GM08714 (cell line): ENCODE results near the gene IL9.

Experiments
- H3K4me3 ChIP-seq: fragments of 200-500 bp; sonication (Bioruptor generic); 2 replicates; pipeline ENCODE4 v1.5.1; 2014; ENCODE audit warnings: mild to moderate bottlenecking, low read length, inconsistent platforms
- ZNF274 ChIP-seq: IDR thresholded peaks from 2 replicates; pipeline ENCODE4 v1.6.1; 2012; ENCODE audit warnings: mild to moderate bottlenecking, low read depth, low read length

Gene IL9

DNA sequence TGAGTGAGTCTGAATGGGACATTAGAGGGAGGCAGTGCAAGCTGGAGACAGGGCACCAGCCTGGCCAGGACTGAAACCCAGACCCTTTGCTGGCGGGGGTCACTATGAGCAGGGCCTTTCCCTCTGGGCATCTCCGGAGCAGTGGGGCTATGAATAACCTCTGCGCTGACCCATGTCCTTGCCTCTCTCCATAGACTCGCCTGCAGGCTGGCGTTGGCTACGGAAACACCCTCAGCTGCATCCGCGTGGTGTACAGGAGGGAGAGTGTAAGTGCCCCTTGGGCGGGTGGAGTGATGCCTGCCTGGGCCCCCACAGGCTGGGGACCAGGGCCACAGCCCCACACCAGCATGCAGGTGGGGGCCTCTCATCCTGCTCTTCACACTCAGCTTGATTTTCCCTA lies 45.4 kb downstream of the IL9 start:
- no peak for TF ChIP-seq ZNF274
- no peak overlapping the region for H3K4me3 ChIP-seq

DNA sequence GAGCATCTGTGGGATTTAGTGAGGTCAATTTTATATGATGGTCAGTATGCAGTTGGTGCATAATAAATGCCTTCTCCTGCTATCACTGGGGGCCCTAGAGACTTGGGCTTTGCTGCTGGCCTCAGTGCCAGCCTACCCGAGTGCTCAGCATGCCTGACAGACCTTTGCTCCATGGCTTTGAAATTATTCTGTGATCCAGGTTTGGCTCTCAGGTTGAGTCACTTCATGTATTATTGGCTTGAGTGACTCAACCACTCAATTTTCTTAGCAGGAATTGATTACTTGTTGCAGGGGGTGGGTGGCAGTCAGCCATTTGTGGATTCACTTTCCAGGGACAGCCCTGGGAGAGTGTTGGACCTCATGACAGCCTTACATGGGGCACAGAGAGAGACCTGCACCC lies 47.7 kb downstream of the IL9 start:
- H3K4me3 ChIP-seq, result no peak overlapping the region
- TF ChIP-seq ZNF274, result no peak

- no peak for TF ChIP-seq ZNF274
- H3K4me3 ChIP-seq, result no peak overlapping the region
These were observed 49.3 kb downstream of the IL9 start for GRCh38 chr5:135846311-135846710.

- no peak overlapping the region for H3K4me3 ChIP-seq
- no peak for TF ChIP-seq ZNF274
These were observed 51.9 kb downstream of the IL9 start for GRCh38 chr5:135843571-135844337.

- no peak overlapping the region for H3K4me3 ChIP-seq
- no peak for TF ChIP-seq ZNF274
These were observed 52.9 kb downstream of the IL9 start for GRCh38 chr5:135842737-135843136.
